Esophagus squamous epithelium (tissue), 5 donors: Measurements from ENCODE around the gene MPO. TPM values are rescaled to one million over a fixed set of nuclear protein-coding genes. Genes with fewer than 3 reads are reported as not detected.

Source experiments
- DNase-seq: peaks from one replicate; lab custom pipeline; 2025; lab: John Stamatoyannopoulos, UW
- H3K27ac ChIP-seq, 4 donors: fragments of 200-600 bp; sonication (generic); one replicate each; pipeline ENCODE4 v1.5.1; 2016 to 2019; ENCODE audit warnings: mild to moderate bottlenecking in 1 of 4
- H3K27me3 ChIP-seq, 4 donors: fragments of 200-600 bp; sonication (generic); 1 replicate in 3 of 4; 2 replicates in 1 of 4; pipeline versions ENCODE4 v1.5.1 to v1.6.0; 2017 to 2021; ENCODE audit warnings: antibody characterized with exemption in 1 of 4
- H3K36me3 ChIP-seq, 3 donors: fragments of 200-600 bp; sonication (generic); one replicate each; pipeline ENCODE4 v1.5.1; 2016 to 2019
- H3K4me1 ChIP-seq, 3 donors: fragments of 200-600 bp; sonication (generic); one replicate each; pipeline ENCODE4 v1.5.1; 2017 to 2019
- H3K4me3 ChIP-seq, 4 donors: fragments of 200-600 bp; sonication (generic); 1 replicate in 3 of 4; 2 replicates in 1 of 4; pipeline ENCODE4 v1.5.1; 2016 to 2019; ENCODE audit warnings: mild to moderate bottlenecking in 2 of 4, moderate library complexity in 1 of 4
- H3K9me3 ChIP-seq, 3 donors: fragments of 200-600 bp; sonication (generic); one replicate each; pipeline ENCODE4 v1.5.1; 2016 to 2019
- POLR2A ChIP-seq, 4 donors: fragments of 450-650 bp; IDR thresholded peaks; one replicate each; pipeline ENCODE4 v1.6.1; 2017; ENCODE audit warnings: antibody characterized with exemption in 4 of 4, mild to moderate bottlenecking in 4 of 4, moderate library complexity in 3 of 4
- WGBS, 2 donors: methylation state at CpG; one replicate each; pipeline ENCODE4 v1.1.5; 2018; 5-methylcytosine and 5-hydroxymethylcytosine counted together
- intact Hi-C: fragments of 100-400 bp; cut with DNase I; formaldehyde crosslinking; loops from one replicate; pipeline ENCODE4 v1.15.0; 2022
- total RNA-seq, 4 donors: library from RNA; depleted of rRNA; stranded (reverse); fragments of >200 nt; gene quantifications; one replicate each; pipeline ENCODE4 v1.1.0, GENCODE V29; 2016
- TF ChIP-seq, protein P1 (sequence below), 6 experiments: fragments of 450-650 bp in 4 of 6; fragments of 200-600 bp in 2 of 6; sonication (generic) in 2 of 6; IDR thresholded peaks; one replicate each; pipeline ENCODE4 v1.5.1; 2016 to 2019; ENCODE audit warnings: antibody characterized with exemption in 6 of 6, mild to moderate bottlenecking in 4 of 6, moderate library complexity in 4 of 6
- donor health status: DM: yes; HTN: yes; CAD: no.

Gene MPO
- total RNA-seq, 4 donors from 2014 or later = not detected

DNA sequence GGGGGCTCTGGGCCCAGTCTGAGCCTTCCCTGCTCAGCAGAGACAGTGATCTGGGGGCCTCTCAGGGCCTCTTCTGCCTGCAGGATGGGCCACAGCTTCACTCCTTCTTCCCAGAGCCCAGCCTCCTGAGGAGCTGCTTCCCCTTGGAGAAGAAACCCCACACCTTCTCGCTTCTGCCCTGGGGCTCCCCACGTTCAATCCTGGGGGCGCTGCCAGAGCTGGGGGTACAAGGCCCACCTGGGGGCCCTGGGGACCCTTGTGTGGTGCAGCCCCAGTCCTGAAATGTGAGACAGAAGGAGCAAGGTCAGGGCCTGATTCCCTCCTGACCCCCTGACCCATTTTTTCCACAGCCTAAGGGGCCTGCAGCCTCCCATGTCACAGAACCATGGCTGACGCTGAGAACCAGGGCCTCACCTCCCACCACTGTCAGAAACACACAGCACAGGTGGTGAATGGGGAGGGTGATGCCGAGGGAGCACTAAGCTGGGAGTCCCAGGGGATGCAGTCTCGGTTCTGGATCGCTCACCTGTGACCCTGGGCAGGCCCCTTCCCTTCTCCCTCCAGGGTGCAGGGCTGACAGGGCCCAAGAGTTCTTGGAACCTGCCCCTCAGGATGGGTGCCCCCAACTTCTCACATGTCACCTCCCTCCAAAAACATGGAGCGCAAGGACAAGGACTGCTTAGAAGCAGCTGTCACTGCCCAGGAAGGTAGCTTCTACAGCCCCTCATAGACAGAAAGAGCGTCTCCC is 21.6 kb upstream of the MPO start:
- Histone ChIP-seq H3K4me3 (no peak overlapping the region), H3K27ac (no peak overlapping the region), H3K36me3 (no peaks in the 10 kb centered on the region), H3K27me3 (peaks cover 0 to 3% (median 0%) of the 10 kb centered on the region in 4 donors), H3K9me3 (no peaks in the 10 kb centered on the region), H3K4me1 (no peaks in the 10 kb centered on the region)
- DNase-seq = no peak
- TF ChIP-seq, protein P1, sequence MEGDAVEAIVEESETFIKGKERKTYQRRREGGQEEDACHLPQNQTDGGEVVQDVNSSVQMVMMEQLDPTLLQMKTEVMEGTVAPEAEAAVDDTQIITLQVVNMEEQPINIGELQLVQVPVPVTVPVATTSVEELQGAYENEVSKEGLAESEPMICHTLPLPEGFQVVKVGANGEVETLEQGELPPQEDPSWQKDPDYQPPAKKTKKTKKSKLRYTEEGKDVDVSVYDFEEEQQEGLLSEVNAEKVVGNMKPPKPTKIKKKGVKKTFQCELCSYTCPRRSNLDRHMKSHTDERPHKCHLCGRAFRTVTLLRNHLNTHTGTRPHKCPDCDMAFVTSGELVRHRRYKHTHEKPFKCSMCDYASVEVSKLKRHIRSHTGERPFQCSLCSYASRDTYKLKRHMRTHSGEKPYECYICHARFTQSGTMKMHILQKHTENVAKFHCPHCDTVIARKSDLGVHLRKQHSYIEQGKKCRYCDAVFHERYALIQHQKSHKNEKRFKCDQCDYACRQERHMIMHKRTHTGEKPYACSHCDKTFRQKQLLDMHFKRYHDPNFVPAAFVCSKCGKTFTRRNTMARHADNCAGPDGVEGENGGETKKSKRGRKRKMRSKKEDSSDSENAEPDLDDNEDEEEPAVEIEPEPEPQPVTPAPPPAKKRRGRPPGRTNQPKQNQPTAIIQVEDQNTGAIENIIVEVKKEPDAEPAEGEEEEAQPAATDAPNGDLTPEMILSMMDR (IDR thresholded peaks at IDR 0.05) = no peak
- TF ChIP-seq POLR2A (IDR thresholded peaks at IDR 0.05) = no peak
- intact Hi-C loops = no loop called here
- WGBS, 2 donors = 80 to 83% methylated on average over 1 to 7 of the region's 9 CpGs

DNA sequence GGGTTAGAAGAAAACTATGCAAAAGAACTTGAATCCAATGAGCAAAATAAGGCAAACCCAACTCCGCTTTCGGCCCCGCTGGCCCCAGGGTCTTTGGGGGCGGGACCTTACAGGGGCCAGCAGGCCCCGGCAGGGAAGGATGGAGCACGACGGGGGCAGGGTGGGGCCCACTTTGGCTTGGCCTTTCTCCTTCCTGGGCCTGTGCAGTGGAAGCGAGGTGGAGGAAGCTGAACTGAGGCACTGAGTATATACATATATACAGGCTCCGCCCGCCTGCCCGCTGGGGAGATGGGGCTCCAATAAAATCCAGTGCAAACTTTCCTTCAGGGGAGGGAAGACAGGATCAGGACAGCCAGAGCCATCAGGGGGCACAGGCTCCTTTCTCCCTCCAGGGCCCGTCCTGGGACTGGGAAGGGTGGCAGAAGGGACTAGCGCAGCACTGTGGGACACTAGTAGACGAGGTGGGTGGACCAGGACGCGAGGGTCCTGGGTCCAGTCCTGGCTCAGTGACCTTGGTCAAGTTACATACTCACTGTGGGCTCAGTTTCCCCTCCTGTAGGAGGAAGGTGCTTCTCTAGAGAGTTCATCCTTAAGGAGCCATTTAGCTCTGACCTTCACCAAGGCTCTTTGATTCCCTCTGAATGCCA is 20.9 kb upstream of the MPO start:
- Histone ChIP-seq H3K4me1 (no peaks in the 10 kb centered on the region), H3K27me3 (peaks cover 0 to 3% (median 0%) of the 10 kb centered on the region in 4 donors), H3K36me3 (no peaks in the 10 kb centered on the region), H3K27ac (no peak overlapping the region), H3K9me3 (no peaks in the 10 kb centered on the region), H3K4me3 (no peak overlapping the region)
- intact Hi-C loops = no loop called here
- no peak for DNase-seq
- TF ChIP-seq, protein P1 (IDR thresholded peaks at IDR 0.05) = no peak
- TF ChIP-seq POLR2A (IDR thresholded peaks at IDR 0.05) = no peak
- 83 to 90% methylated on average over 13 to 16 of the region's 16 CpGs for WGBS, 2 donors

DNA sequence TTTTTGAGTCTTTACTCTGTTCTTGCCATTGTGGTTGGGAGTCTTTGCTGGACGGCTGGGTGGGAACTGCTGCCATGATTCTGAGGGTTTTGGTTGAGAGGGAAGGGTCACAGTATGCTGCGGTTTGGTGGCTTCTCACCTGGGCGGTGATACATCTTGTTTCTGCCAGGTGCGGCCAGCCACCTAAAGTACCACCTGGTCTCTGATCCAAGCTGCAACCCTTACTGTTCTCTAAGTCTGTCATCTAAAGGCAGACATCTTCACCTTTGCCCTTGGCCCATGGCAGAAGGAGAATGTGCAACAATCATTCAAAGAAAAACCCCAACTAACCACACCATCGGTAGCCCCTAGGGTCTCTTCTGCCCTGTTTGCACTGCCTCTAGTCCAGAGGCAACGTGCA is 19.6 kb upstream of the MPO start:
- H3K4me3 ChIP-seq = no peak overlapping the region
- no peaks in the 10 kb centered on the region for H3K4me1 ChIP-seq
- H3K27me3 ChIP-seq = peaks cover 0 to 3% (median 0%) of the 10 kb centered on the region in 4 donors
- no peak for TF ChIP-seq POLR2A (IDR thresholded peaks at IDR 0.05)
- TF ChIP-seq, protein P1 (IDR thresholded peaks at IDR 0.05) = no peak
- intact Hi-C loops = no loop called here
- WGBS, 2 donors = 72 to 90% methylated on average over 5 to 6 of the region's 6 CpGs
- H3K9me3 ChIP-seq = no peaks in the 10 kb centered on the region
- no peak overlapping the region for H3K27ac ChIP-seq
- DNase-seq = no peak
- H3K36me3 ChIP-seq = no peaks in the 10 kb centered on the region

DNA sequence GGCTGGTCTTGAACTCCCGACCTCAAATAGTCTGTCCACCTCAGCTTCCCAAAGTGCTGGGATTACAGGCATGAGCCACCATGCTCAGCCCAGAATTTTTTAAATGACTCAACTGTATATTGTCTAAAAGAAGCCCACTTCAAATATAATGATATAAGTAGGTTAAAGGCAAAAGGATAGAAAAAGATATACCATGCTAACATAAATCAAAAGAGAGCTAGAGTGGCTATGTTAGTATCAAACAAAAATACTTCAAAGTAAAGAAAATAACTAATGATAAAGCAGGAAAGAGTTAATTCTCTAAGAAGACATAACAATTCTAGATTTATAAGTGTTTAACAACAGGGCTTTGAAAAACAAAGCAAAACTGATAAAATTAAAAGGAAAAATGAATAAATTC is 13.3 kb upstream of the MPO start:
- Histone ChIP-seq H3K9me3 (no peaks in the 10 kb centered on the region), H3K4me3 (no peak overlapping the region), H3K36me3 (no peaks in the 10 kb centered on the region), H3K27me3 (peaks cover 0 to 32% (median 2%) of the 10 kb centered on the region in 4 donors), H3K4me1 (no peaks in the 10 kb centered on the region), H3K27ac (no peak overlapping the region)
- no peak for DNase-seq
- intact Hi-C loops = no loop called here
- TF ChIP-seq, protein P1 (IDR thresholded peaks at IDR 0.05) = no peak
- TF ChIP-seq POLR2A (IDR thresholded peaks at IDR 0.05) = no peak
- WGBS, 2 donors = 75 to 100% methylated on average over 1 of the region's 1 CpG

DNA sequence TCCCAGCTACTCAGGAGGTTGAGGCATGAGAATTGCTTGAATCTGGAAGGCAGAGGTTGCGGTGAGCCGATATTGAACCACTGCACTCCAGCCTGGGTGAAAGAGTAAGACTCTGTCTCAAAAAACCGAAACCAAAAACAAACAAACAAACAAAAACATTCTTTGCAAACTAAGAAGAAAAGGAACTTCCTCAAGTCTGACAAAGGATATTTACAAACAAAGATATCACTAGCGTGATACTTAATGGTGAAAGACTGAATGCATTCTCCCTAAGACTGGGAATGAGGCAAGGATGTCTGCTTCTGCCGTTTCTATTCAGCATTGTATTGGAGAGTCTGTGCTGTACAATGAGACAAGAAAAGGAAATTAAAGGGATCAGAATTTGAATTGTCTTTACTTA is 10.5 kb upstream of the MPO start:
- intact Hi-C loops = no loop called here
- no peaks in the 10 kb centered on the region for H3K9me3 ChIP-seq
- no peak for DNase-seq
- no peaks in the 10 kb centered on the region for H3K4me1 ChIP-seq
- no peaks in the 10 kb centered on the region for H3K36me3 ChIP-seq
- H3K27me3 ChIP-seq = peaks cover 0 to 50% (median 2%) of the 10 kb centered on the region in 4 donors
- TF ChIP-seq, protein P1 (IDR thresholded peaks at IDR 0.05) = no peak
- TF ChIP-seq POLR2A (IDR thresholded peaks at IDR 0.05) = no peak
- H3K27ac ChIP-seq = no peak overlapping the region
- no peak overlapping the region for H3K4me3 ChIP-seq
- WGBS, 2 donors = 64 to 68% methylated on average over 5 of the region's 5 CpGs
